ENCODE results near the gene RGS9BP.
"Not testable (repeated sequence)": the region's sequence is repeated elsewhere in the genome, so short reads cannot be mapped to it uniquely, and the experiment has no call there.

RGS9BP gene

DNA sequence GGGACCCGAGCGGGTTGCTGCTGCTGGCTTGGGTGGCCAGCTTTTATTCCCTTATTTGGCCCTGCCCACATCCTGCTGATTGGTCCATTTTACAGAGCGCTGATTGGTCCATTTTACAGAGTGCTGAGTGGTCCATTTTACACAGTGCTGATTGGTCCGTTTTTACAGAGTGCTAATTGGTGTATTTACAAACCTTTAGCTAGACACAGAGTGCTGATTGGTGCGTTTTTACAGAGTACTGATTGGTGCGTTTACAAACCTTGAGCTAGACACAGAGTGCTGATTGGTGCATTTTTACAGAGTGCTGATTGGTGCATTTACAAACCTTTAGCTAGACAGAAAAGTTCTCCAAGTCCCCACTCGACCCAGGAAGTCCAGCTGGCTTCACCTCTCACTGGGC, 24.5 kb downstream of the RGS9BP start:
- DNase-seq, result not testable (repeated sequence)

DNA sequence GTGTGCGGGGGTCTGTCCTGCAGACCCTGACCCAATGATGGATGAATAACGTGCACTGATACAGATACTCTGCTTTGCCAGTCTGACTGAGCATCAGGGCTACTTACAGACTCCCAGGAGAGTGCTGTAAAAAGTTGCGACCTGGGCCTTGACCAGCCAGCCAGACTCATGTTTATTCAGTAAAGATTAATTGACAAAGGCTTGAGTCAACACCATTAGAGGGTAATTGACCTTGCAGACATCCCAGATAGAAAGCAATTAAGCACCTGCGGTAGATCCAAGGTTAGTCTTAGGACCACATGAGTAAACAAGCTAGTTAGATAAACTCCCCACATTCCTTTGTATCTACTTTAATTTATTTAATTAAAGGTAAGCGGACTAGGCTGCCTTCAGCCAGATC, 26.4 kb downstream of the RGS9BP start:
- DNase-seq, result no peak

DNA sequence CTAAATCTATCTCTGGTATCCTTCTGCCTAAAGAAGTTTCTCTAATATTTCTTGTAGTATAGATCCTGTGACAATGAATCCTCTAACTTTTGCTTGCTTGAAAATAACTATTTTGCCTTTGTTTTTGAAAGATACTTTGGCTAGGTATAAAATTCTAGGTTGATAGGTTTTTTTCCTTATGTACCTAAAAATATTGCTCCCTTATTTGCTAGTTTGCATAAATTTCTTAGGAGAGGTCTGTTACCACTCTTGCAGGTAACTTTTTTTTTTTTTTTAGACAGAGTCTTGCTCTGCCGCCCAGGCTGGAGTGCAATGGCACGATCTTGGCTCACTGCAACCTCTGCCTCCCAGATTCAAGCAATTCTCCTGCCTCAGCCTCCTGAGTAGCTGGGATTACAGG, 28.4 kb downstream of the RGS9BP start:
- DNase-seq, result not testable (repeated sequence)

DNA sequence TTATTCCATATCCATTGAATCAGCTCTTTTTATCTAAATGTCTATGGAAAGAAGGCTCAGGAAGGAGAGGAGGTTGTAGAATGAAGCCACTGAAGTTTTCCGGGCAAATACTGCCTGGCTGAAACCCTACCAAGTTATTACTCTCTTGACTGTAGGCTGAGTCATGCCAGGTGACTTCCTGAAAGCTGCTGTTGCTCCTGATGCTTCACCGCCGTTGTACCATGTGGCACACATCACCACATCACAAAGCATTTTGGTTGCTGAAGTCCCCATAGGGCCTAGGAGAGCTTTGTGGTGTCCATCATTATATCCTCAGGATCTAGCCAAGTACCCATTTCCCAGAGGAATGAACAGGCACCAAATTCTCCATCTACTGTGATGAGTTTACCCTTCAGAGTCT, 32.8 kb downstream of the RGS9BP start:
- peak; percentile 19 to 27 for DNase-seq

DNA sequence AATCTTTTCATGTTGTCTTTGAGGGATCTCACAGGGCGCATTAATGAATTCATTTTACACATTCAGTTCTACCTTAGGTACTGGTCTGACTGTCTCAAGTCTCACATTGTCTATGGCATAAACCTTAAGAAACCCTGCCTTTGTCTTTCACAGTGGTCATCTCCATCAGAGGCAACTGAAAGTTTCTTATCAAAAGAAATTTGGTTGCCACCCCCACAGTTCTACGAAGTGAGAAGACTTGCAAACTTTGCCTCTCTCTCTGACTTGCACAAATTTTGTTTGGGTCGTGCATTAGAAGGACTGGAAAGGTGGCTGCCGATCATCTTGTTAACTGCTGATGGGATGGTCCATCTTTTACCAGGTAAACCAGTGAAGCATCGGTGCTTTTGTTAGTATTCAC, 33.4 kb downstream of the RGS9BP start:
- DNase-seq, result no peak

DNA sequence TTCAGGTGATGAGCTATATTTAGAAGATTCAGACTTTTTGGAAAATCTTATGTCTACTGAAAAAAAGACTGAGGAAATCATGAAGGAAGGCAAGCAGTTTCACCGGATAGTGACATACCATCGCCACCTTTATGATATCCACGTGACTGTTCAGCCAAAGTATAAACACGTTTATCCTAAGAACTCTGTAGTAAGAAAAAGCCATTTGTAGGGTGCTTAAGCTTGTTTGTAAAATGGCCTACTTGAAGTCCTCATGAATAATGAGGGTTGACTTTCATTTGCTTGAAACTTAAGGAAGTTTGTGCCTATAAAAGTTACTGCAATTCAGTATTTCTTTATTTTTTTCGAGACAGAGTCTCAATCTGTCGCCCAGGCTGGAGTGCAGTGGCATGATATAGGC, 36.1 kb downstream of the RGS9BP start:
- DNase-seq, result no peak

DNA sequence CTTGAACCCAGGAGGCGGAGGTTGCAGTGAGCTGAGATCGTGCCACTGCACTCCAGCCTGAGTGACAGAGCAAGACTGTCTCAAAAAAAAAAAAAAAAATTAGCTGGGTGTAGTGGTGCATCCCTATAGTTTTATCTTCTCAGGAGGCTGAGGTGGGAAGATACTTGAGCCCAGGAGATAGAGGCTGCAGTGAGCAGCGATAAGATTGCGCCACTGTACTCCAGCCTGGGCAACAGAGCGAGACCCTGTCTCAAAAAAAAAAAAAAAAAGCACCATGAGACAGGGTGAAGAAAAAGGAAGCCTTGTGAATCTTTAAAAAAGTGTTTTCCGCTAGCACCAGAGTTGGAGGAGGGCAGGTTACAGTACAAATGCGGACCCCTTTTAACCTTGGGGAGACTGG, 40.6 kb downstream of the RGS9BP start:
- not testable (repeated sequence) for DNase-seq

DNA sequence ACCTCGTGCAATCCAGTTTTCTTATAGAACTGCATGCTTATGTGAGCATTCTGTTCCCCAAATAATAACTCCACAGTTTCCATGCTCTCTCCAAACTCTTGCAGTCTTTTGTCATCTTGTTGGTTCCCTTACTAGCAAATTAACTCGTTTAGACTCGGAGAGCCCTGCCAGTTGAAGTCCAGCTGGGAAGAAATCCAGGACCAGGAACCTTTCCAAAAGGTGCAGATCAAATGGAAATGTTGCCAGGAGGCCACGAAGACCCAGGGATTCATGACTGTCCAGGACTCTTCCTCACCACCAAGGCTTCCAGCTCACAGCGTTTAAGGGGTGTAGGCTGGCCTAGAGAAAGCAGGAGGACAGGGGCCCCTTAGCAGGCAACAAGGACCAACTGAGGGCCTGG, 41.8 kb downstream of the RGS9BP start:
- no peak for DNase-seq

DNA sequence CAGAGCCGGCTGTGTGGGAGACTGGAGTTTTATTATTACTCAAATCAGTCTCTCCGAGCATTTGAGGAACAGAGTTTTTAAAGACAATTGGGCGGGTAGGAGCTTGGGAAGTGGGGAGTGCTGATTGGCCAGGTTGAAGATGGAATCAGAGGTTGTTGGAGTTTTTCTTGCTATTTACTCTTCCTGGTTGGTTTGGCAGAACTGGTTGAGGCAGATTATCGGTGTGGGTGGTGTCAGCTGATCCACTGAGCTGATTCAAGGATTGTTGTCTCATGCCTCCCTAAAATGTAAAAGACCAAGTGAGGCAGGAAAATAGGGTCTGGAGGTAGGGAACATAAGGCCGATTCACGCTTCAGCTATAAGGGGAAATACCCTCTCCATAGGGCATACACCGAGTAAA, 42.6 kb downstream of the RGS9BP start:
- DNase-seq, result no peak

DNA sequence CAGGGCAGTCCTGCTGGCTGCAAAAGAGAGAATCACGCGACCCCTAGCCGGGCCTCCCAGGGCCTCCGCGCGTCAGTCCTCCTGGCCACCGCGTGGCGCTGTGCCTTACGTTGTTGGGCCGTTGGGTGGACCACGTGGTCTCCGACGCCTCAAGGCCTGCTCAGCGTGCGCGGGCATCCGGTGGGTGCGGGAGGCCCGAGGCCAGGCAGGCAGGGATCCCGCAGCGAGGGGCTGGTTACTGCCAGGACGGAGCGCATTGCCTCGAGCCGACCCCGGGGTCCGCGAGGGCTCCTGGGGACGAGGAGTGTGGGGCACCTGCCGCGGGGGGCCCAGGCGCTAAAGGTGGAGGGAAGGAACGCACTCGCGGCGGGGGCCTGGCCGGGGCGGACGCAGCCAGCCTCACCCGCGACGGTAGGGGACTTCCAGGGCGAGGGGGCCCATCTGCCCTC, 44.0 kb downstream of the RGS9BP start, which contains the start of gene TDRD12:
TDRD12 (plus strand) TSS at position 157 of the 449 bp plus-strand sequence. CDS start 306 bp downstream, outside the sequence.
- DNase-seq, result no peak

DNA sequence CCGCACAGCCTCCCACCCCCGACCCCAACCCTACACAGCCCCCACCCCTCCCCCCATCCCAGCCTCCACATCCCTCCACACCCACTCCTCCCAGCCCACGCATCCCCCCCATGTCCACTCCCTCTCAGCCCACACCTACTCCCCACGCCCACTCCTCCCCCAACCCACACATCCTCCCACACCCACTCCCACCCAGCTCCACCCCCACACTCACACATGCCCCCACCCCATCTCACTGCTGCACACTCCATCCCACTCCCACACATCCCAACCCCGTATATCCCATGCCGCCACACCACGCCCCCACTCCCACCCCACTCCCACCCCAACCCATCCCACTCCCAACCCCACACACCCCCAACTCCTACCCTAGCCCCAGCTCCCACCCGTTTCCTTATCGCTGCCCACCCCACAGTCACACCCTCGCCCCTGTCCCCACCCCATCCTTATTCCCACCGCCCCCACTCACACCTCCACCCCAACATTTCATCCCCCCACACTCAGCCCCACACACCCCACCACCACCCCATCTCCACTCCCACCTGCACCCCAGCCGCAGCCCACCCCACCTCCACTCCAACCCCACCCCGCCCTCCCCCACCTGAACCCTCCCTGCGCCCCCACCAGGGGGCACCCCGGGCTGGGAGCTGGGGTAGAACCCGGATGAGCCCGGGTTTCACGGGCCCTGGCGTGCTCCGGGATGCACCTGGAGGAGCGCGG, 44.7 kb downstream of the RGS9BP start:
- DNase-seq, result no peak

DNA sequence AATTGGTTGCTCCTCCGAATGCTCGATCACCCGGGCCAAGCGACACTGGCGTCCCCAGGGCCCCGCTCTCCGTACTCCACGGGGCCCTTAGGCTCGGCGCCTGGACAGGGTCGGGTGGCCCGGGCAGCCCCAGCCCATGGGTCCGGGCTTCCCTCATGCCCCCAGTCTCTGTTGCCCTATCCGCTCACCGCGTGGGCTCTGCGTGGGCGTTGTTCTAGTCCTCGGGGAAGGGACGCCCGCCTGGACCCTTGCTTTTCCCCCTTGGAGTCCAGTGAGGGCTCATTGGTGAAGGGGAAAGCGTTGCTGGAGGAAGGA, 45.2 kb downstream of the RGS9BP start:
- no peak for DNase-seq
